HG03095 (cell line): ENCODE results near the gene IPCEF1.
A peak's percentile ranks its signal among the peaks of the same experiment; 100 is the strongest.

ENCODE experiments used
- ATAC-seq: cut with Tn5 transposase; IDR thresholded peaks from one replicate; pipeline ENCODE4 v1.9.1; 2021; ENCODE audit warnings: moderate library complexity; ENCODE audit not compliant: unreplicated experiment

IPCEF1 gene

GRCh38 chr6:154373971-154374370 is 17.4 kb upstream of the IPCEF1 start:
- ATAC-seq = no peak

- ATAC-seq = no peak
These were observed 14.7 kb upstream of the IPCEF1 start for GRCh38 chr6:154371281-154371680.

- ATAC-seq = peak; percentile 62
These were observed 13.9 kb upstream of the IPCEF1 start for GRCh38 chr6:154370545-154370944.

- ATAC-seq = no peak
These were observed 11.5 kb upstream of the IPCEF1 start for GRCh38 chr6:154367839-154368695.

GRCh38 chr6:154367336-154367735 is 10.7 kb upstream of the IPCEF1 start:
- ATAC-seq = no peak

- ATAC-seq = no peak
These were observed 7.2 kb upstream of the IPCEF1 start for GRCh38 chr6:154363821-154364220.

GRCh38 chr6:154361476-154361875 is 4.9 kb upstream of the IPCEF1 start:
- no peak for ATAC-seq

- ATAC-seq = no peak
These were observed 3.9 kb upstream of the IPCEF1 start for GRCh38 chr6:154360476-154360875.

GRCh38 chr6:154359679-154360078 is 3.1 kb upstream of the IPCEF1 start:
- ATAC-seq = no peak

GRCh38 chr6:154359161-154359574 is 2.6 kb upstream of the IPCEF1 start:
- no peak for ATAC-seq

GRCh38 chr6:154358019-154358545 is 1.5 kb upstream of the IPCEF1 start:
- ATAC-seq = no peak

- ATAC-seq = no peak
These were observed 490 bp downstream of the IPCEF1 start for GRCh38 chr6:154356113-154356512.

- no peak for ATAC-seq
These were observed 2.3 kb downstream of the IPCEF1 start for GRCh38 chr6:154354265-154354777.

GRCh38 chr6:154353626-154354025 is 3.0 kb downstream of the IPCEF1 start:
- ATAC-seq = no peak

- peak; percentile 56 for ATAC-seq
These were observed 3.6 kb downstream of the IPCEF1 start for GRCh38 chr6:154352898-154353585.

GRCh38 chr6:154350293-154350692 is 6.3 kb downstream of the IPCEF1 start:
- no peak for ATAC-seq

- ATAC-seq = no peak
These were observed 8.6 kb downstream of the IPCEF1 start for GRCh38 chr6:154347981-154348380.

GRCh38 chr6:154345811-154346210 is 10.8 kb downstream of the IPCEF1 start:
- ATAC-seq = no peak

- ATAC-seq = no peak
These were observed 12.9 kb downstream of the IPCEF1 start for GRCh38 chr6:154343473-154344308.

GRCh38 chr6:154341871-154342270 is 14.7 kb downstream of the IPCEF1 start:
- no peak for ATAC-seq

GRCh38 chr6:154341336-154341735 is 15.3 kb downstream of the IPCEF1 start:
- ATAC-seq = no peak
